ENCODE data around the gene FAM20B.

DNA sequence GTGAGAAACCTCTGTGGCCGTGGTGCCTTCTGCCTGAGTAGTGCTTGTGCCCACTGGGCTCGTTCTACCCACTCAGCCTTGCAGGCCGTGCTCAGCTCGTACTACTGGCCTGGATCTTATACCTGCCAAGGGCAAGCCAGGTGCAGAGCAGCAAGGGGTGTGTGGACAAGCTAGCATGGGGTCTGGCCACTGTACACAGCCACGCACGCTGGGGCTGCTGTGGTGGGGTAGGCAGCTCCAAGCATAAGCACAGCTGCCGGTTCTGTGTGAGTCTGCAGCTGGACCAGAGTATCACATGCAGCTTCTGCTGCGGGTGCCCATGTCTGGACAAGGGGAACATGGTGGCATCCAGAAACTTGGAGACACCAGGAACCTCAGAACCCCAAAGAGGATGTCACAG, 16.4 kb downstream of the FAM20B start:
- TF ChIP-seq, protein P1, sequence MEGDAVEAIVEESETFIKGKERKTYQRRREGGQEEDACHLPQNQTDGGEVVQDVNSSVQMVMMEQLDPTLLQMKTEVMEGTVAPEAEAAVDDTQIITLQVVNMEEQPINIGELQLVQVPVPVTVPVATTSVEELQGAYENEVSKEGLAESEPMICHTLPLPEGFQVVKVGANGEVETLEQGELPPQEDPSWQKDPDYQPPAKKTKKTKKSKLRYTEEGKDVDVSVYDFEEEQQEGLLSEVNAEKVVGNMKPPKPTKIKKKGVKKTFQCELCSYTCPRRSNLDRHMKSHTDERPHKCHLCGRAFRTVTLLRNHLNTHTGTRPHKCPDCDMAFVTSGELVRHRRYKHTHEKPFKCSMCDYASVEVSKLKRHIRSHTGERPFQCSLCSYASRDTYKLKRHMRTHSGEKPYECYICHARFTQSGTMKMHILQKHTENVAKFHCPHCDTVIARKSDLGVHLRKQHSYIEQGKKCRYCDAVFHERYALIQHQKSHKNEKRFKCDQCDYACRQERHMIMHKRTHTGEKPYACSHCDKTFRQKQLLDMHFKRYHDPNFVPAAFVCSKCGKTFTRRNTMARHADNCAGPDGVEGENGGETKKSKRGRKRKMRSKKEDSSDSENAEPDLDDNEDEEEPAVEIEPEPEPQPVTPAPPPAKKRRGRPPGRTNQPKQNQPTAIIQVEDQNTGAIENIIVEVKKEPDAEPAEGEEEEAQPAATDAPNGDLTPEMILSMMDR (IDR thresholded peaks at IDR 0.05) = no peak
- no peak for TF ChIP-seq POLR2A (IDR thresholded peaks at IDR 0.05)
